HL-60 (cell line): Measurements from ENCODE around the gene CHAF1A.

Experiments
- DNase-seq, 2 experiments: peaks; one replicate each; pipeline ENCODE4 v3.0.0-alpha.2; 2010 to 2020; ENCODE audit warnings: low read depth in 1 of 2, low spot score in 1 of 2
- H3K27ac ChIP-seq: fragments of 250-450 bp; sonication (Bioruptor Pico); replicated peaks from 2 replicates; pipeline ENCODE4 v1.5.1; 2020; ENCODE audit warnings: mild to moderate bottlenecking, moderate library complexity
- H3K27me3 ChIP-seq: fragments of 250-450 bp; sonication (Bioruptor Pico); 2 replicates; pipeline ENCODE4 v1.5.1; 2021; ENCODE audit warnings: mild to moderate bottlenecking, moderate library complexity; ENCODE audit not compliant: insufficient read depth, poor library complexity, severe bottlenecking
- H3K4me3 ChIP-seq: replicated peaks from 2 replicates; pipeline ENCODE4 v1.5.1; 2011; ENCODE audit warnings: mild to moderate bottlenecking, control low read depth, low read length; ENCODE audit not compliant: insufficient read depth
- GABPA ChIP-seq: IDR thresholded peaks from 2 replicates; pipeline ENCODE4 v1.6.1; 2012; ENCODE audit warnings: low read depth
- POLR2AphosphoS5 ChIP-seq: IDR thresholded peaks from 2 replicates; pipeline ENCODE4 v1.6.1; 2012; ENCODE audit warnings: low read depth
- SPI1 ChIP-seq: IDR thresholded peaks from 2 replicates; pipeline ENCODE4 v1.6.1; 2012; ENCODE audit warnings: low read depth, mild to moderate bottlenecking, borderline replicate concordance
- TF ChIP-seq, protein P1 (sequence below): IDR thresholded peaks from one replicate; pipeline ENCODE4 v1.5.1; 2011; ENCODE audit warnings: low read length, control low read depth, inconsistent platforms; ENCODE audit not compliant: insufficient read depth
- TF ChIP-seq, protein P2 (sequence below): IDR thresholded peaks from 2 replicates; pipeline ENCODE4 v1.6.1; 2012; ENCODE audit warnings: low read depth; ENCODE audit not compliant: insufficient replicate concordance

The CHAF1A gene

DNA sequence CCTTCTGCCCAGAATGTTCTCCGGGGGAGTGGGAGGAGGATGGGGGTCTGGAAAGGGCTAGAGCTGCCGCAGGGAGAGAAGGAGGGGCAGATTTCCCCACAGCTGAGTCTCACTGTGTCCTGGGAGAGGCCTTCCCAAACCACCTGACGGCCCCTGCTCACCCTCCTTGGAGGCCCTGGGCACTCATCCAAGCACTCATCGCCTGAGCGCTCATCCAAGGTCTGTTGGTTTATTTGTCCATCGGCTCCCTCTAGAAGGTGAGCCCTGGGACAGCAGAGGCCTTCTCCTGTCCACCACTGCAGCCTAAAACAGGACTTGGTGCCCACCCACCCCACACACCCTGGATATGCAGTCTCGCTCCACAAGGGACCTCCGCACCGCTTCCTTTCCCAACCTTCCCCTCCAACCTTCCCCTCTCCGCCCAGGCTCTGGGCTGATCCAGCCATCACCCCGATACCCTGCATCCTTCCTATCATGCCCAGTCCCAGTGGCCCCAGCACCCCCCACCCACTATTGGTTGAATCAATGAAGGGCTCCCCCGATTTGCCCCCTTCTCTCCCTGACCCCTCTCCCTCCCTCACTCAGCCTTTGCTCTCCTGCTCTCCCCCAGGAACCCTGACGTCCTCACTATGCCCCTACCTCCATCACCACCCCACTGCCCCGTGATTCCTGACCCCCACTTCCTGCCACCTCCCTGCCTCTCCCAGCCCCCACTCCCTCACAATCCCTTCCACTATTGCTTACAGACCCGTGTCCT lies 53.5 kb downstream of the CHAF1A start:
- Histone ChIP-seq H3K27me3 (no peaks in the 10 kb centered on the region), H3K27ac (peak overlapping the region; percentile 46), H3K4me3 (peak overlapping the region; percentile 78)
- TF ChIP-seq GABPA (no peak), POLR2AphosphoS5 (no peak), SPI1 (no peak)
- TF ChIP-seq, protein P1, sequence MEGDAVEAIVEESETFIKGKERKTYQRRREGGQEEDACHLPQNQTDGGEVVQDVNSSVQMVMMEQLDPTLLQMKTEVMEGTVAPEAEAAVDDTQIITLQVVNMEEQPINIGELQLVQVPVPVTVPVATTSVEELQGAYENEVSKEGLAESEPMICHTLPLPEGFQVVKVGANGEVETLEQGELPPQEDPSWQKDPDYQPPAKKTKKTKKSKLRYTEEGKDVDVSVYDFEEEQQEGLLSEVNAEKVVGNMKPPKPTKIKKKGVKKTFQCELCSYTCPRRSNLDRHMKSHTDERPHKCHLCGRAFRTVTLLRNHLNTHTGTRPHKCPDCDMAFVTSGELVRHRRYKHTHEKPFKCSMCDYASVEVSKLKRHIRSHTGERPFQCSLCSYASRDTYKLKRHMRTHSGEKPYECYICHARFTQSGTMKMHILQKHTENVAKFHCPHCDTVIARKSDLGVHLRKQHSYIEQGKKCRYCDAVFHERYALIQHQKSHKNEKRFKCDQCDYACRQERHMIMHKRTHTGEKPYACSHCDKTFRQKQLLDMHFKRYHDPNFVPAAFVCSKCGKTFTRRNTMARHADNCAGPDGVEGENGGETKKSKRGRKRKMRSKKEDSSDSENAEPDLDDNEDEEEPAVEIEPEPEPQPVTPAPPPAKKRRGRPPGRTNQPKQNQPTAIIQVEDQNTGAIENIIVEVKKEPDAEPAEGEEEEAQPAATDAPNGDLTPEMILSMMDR = no peak
- TF ChIP-seq, protein P2, sequence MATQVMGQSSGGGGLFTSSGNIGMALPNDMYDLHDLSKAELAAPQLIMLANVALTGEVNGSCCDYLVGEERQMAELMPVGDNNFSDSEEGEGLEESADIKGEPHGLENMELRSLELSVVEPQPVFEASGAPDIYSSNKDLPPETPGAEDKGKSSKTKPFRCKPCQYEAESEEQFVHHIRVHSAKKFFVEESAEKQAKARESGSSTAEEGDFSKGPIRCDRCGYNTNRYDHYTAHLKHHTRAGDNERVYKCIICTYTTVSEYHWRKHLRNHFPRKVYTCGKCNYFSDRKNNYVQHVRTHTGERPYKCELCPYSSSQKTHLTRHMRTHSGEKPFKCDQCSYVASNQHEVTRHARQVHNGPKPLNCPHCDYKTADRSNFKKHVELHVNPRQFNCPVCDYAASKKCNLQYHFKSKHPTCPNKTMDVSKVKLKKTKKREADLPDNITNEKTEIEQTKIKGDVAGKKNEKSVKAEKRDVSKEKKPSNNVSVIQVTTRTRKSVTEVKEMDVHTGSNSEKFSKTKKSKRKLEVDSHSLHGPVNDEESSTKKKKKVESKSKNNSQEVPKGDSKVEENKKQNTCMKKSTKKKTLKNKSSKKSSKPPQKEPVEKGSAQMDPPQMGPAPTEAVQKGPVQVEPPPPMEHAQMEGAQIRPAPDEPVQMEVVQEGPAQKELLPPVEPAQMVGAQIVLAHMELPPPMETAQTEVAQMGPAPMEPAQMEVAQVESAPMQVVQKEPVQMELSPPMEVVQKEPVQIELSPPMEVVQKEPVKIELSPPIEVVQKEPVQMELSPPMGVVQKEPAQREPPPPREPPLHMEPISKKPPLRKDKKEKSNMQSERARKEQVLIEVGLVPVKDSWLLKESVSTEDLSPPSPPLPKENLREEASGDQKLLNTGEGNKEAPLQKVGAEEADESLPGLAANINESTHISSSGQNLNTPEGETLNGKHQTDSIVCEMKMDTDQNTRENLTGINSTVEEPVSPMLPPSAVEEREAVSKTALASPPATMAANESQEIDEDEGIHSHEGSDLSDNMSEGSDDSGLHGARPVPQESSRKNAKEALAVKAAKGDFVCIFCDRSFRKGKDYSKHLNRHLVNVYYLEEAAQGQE = no peak
- DNase-seq = no peak

DNA sequence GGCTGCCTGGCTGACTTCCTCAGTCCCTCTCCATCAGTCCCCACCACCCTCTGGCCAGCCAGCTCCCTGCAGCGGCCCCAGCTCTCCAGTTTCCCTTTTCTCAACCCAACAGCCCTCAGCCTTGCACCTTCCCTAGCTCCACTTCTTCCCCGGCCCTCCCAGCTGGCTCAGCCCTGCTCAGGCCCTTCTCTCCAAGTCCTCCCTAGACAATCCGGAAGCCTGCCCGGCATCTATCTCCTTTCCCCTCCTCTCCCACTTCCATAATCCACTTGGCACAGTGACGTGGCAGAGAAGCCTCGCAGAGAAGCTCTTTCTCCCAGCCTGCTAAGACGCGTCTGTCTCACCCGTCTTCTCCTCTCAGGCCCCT lies 54.0 kb downstream of the CHAF1A start:
- peak; percentile 76 to 81 for DNase-seq
- Histone ChIP-seq H3K27me3 (no peaks in the 10 kb centered on the region), H3K4me3 (peak overlapping the region; percentile 78), H3K27ac (peak overlapping the region; percentile 46)
- TF ChIP-seq GABPA = no peak
- TF ChIP-seq SPI1 = peak; percentile 58; the same call in 1 of the 2 replicates
- peak; percentile 38; the same call in 1 of the 2 replicates for TF ChIP-seq POLR2AphosphoS5
- TF ChIP-seq, protein P2 = no peak
- TF ChIP-seq, protein P1 = no peak

DNA sequence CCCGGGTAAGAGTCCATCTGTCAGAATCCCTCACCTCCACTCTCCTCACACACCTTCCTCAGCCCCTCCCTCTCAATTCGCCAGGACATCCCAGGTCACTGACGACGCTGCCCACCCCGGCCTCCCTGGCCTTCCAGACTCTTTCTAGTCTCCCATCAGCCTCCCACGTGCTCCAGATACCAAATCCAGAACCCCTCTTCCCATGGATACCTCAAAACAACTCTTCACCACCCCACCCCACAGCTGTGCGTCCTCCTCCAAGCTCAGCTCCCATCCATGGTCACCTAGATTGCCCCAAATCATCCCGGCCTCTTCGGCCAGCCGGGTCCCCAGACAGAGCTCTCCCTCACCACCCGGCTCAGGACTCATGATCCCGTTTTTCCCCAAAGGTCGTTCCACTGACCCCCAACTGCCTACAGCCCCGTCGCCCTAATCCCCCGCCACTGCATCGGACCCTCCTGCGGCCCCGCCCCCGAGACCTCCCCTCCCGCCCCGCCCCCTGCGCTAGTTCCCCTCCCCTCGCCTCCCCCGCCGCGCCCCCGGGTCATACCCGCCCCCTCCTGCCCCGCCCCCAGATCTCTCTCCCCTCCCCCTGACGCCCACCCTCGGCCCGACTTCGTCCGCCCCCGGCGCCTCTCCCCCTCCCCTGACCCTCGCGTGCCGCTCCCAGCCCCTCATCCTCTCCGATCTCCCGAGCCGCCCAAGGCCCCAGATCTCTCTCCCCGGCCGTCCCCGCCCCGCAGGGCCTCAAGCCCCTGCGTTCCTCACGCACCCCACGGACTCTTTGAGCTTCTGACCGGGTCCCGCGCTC lies 54.6 kb downstream of the CHAF1A start:
- Histone ChIP-seq H3K27me3 (no peaks in the 10 kb centered on the region), H3K4me3 (peak overlapping the region; percentile 78), H3K27ac (peak overlapping the region; percentile 74)
- TF ChIP-seq, protein P2 = no peak
- TF ChIP-seq, protein P1 = no peak
- TF ChIP-seq SPI1 = no peak
- TF ChIP-seq GABPA = no peak
- no peak for TF ChIP-seq POLR2AphosphoS5
- peak in 1 of 2 experiments; percentile 55 for DNase-seq
